PC-3 (cell line): ENCODE results near the gene RNF141.

Experiments used
- CTCF ChIP-seq: fragments of 300-600 bp; sonication (generic); conservative IDR thresholded peaks from 2 replicates; pipeline ENCODE4 v1.5.1; 2017; ENCODE audit warnings: antibody characterized with exemption, low read depth, mild to moderate bottlenecking, low read length
- EZH2 ChIP-seq: fragments of 300-600 bp; sonication (generic); IDR thresholded peaks from one replicate; pipeline ENCODE4 v1.6.1; 2017; ENCODE audit warnings: antibody characterized with exemption, mild to moderate bottlenecking, low read length; ENCODE audit not compliant: unreplicated experiment
- EZH2phosphoT487 ChIP-seq: fragments of 300-600 bp; sonication (generic); IDR thresholded peaks from 2 replicates; pipeline ENCODE4 v1.6.1; 2018; ENCODE audit warnings: mild to moderate bottlenecking, antibody characterized with exemption, low read length, borderline replicate concordance

DNA sequence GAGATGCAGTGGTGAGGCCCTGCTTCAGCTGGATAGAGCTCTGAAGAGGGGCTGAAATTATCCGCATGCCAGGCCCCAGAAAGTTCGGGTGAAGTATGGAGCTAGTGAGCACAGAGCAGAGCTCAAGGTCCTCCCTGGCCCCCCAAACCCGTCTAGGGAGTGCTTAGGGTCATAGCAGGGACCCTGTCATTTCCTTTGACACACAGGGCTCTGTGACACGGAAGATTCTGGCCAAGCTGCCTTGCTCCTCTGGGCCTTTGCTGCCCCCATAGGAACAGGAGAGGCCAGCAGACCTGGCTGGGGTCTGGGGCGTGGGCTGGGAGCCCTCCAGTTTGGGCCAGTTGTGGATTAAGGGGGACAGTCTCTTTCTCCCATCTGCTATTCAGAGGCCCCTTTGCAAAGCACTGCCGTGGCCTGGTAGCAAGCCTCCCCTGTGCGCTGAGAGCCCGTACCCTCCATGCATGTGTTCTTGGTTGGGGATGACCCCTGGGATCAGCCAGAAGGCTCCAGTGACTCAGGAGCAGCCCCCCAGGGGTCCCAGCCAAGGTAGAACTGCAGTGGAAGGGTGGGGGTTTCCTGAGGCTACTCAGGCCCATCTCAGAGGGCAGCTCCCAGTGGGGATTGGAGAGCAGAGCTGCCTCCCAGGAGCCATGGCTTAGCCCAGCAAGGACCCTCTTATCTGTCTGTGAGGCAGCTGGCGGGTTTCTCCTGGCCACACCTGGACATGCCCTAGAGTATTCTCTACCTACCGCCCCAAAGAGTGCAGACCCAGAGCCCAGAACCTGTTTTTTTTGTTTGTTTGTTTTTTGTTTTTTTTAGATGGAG is 42.3 kb downstream of the RNF141 start:
- TF ChIP-seq CTCF (no peak), EZH2 (no peak), EZH2phosphoT487 (no peak)
